HepG2 (cell line): ENCODE data around the gene KLHDC4. TPM values are rescaled to one million over a fixed set of nuclear protein-coding genes. Genes with fewer than 3 reads are reported as not detected.

Source experiments
- ATAC-seq: fragments of 200-7000 bp; cut with Tn5 transposase; 3 replicates; pipeline ENCODE4 v1.9.1; 2020; ENCODE audit warnings: mild to moderate bottlenecking, moderate library complexity
- BruUV-seq: library from RNA; stranded (reverse); fragments of 400-500 nt; replicated peaks from 2 replicates; lab custom pipeline; 2021; lab: Mats Ljungman, UMichigan
- CTCF ChIA-PET: fragments of 300-600 bp; formaldehyde crosslinking; extraction: SDS; loops from one replicate; lab custom pipeline; 2021; ENCODE audit warnings: low total read pairs, inconsistent platforms, low intra/inter-chr PET ratio; lab: Yijun Ruan, JAX
- POLR2A ChIA-PET: fragments of 350-600 bp; sonication (Branson Sonifier 250); formaldehyde crosslinking; loops from one replicate; lab custom pipeline; 2020; ENCODE audit warnings: antibody characterized with exemption, inconsistent platforms; lab: Yijun Ruan, JAX
- DNase-seq: peaks from one replicate; pipeline ENCODE4 v3.0.0-alpha.2; 2015; ENCODE audit warnings: low spot score
- FAIRE-seq: peaks from 3 replicates; lab custom pipeline; 2011; peaks lifted over from hg19 to GRCh38; lab: Jason Lieb, UNC
- H2AFZ ChIP-seq: one replicate; pipeline ENCODE4 v1.6.1; 2011; ENCODE audit warnings: low read length, inconsistent platforms
- H3K27ac ChIP-seq: fragments of 300-600 bp; 3 replicates; pipeline ENCODE4 v1.8.0; 2011; ENCODE audit warnings: mixed run types, mild to moderate bottlenecking, mixed read lengths, low read length, inconsistent platforms; ENCODE audit not compliant: insufficient read depth; ENCODE audit errors: extremely low read length
- H3K27me3 ChIP-seq, 2 experiments: fragments of 200-600 bp in 1 of 2; 2 replicates in 1 of 2; 3 replicates in 1 of 2; pipeline versions ENCODE4 v1.6.0 to v1.8.0; 2011; ENCODE audit warnings: low read length in 2 of 2, mild to moderate bottlenecking in 2 of 2, moderate library complexity in 2 of 2, inconsistent platforms in 1 of 2; ENCODE audit not compliant: insufficient read depth in 2 of 2, control insufficient read depth in 1 of 2
- H3K36me3 ChIP-seq, 2 experiments: fragments of 200-600 bp in 1 of 2; replicated peaks in 1 of 2; 2 replicates in 1 of 2; 3 replicates in 1 of 2; pipeline versions ENCODE4 v1.5.1 to v1.8.0; 2011; ENCODE audit warnings: low read length in 2 of 2, inconsistent platforms in 1 of 2; ENCODE audit not compliant: insufficient read depth in 2 of 2, control insufficient read depth in 1 of 2
- H3K4me1 ChIP-seq: 2 replicates; pipeline ENCODE4 v1.5.1; 2012; ENCODE audit warnings: low read length, inconsistent platforms; ENCODE audit not compliant: insufficient read depth
- H3K4me2 ChIP-seq: 2 replicates; pipeline ENCODE4 v1.6.0; 2011; ENCODE audit warnings: low read depth, low read length, inconsistent platforms
- H3K4me3 ChIP-seq, 3 experiments: fragments of 200-600 bp in 1 of 3; sonication (generic), shearing (Covaris generic) in 1 of 3; replicated peaks in 1 of 3; 2 replicates each; pipeline ENCODE4 v1.5.1; 2011 to 2016; ENCODE audit warnings: low read length in 3 of 3, inconsistent platforms in 2 of 3, low read depth in 2 of 3, mild to moderate bottlenecking in 2 of 3, control low read depth in 1 of 3, mixed read lengths in 1 of 3; ENCODE audit not compliant: insufficient read depth in 1 of 3
- H3K79me2 ChIP-seq: one replicate; pipeline ENCODE4 v1.6.1; 2011; ENCODE audit warnings: low read length, inconsistent platforms; ENCODE audit not compliant: insufficient read depth
- H3K9ac ChIP-seq: 2 replicates; pipeline ENCODE4 v1.6.0; 2011; ENCODE audit warnings: mild to moderate bottlenecking, low read depth, low read length, inconsistent platforms; ENCODE audit not compliant: insufficient read depth
- H3K9me3 ChIP-seq: 2 replicates; pipeline ENCODE4 v1.5.1; 2012; ENCODE audit warnings: mild to moderate bottlenecking, low read length
- H4K20me1 ChIP-seq: 2 replicates; pipeline ENCODE4 v1.6.0; 2011; ENCODE audit warnings: inconsistent platforms, mild to moderate bottlenecking, low read length, moderate library complexity; ENCODE audit not compliant: insufficient read depth
- AGO2 ChIP-seq: fragments of 200-400 bp; formaldehyde crosslinking; optimal IDR thresholded peaks from 2 replicates; pipeline ENCODE3; 2017; ENCODE audit warnings: mild to moderate bottlenecking, low read depth, low read length, moderate library complexity
- ISX ChIP-seq: sonication (generic); formaldehyde crosslinking; conservative IDR thresholded peaks from 2 replicates; pipeline ENCODE4 v1.5.0; 2020; ENCODE audit warnings: missing genetic modification reagents
- ZNF687 ChIP-seq: sonication (generic); formaldehyde crosslinking; IDR thresholded peaks from 2 replicates; pipeline ENCODE4 v1.5.1; 2020; ENCODE audit warnings: mild to moderate bottlenecking, missing genetic modification reagents, moderate library complexity
- WGBS: methylation state at CpG from one replicate; pipeline ENCODE4 v1.1.6; 2017; ENCODE audit warnings: low lambda C conversion rate; 5-methylcytosine and 5-hydroxymethylcytosine counted together
- in situ Hi-C: cut with HindIII; loops from 2 replicates; pipeline ENCODE4 v1.10.0; 2017; ENCODE audit warnings: low pct_unique_long_range_greater_than_20kb; ENCODE audit not compliant: extremely low pct_ligation_motif_present
- intact Hi-C: fragments of 100-400 bp; cut with micrococcal nuclease; formaldehyde crosslinking; loops from one replicate; pipeline ENCODE4 v1.10.0; 2022; ENCODE audit not compliant: unreplicated experiment
- polyA plus RNA-seq, 8 experiments: library from polyadenylated mRNA; depleted of rRNA in 3 of 8; stranded (reverse) in 7 of 8; unstranded in 1 of 8; fragments of >200 nt; fragmentation: Illumina TruSeq in 4 of 8; extraction: Trizol in 4 of 8; gene quantifications; 2 replicates each; pipeline versions ENCODE4 v1.2.1 to v1.2.3, GENCODE V29; 2011 to 2016; ENCODE audit warnings: low read depth in 4 of 8, missing spikeins in 1 of 8, mixed read lengths in 1 of 8; ENCODE audit not compliant: insufficient read depth in 1 of 8
- total RNA-seq, 5 experiments: library from RNA; depleted of rRNA; stranded (reverse); fragments of >200 nt; fragmentation: Illumina TruSeq; extraction: Trizol; gene quantifications; 2 replicates each; pipeline ENCODE4 v1.2.3, GENCODE V29; 2016; ENCODE audit warnings: low read depth in 1 of 5

The KLHDC4 gene
- total and polyA plus RNA-seq, 2 of the 13 experiments (the other 11 are each of a cell fraction or from before 2014, with no cell fraction given) = 18.7 to 31.8 TPM

- Histone ChIP-seq H3K9ac (no peak overlapping the region), H2AFZ (no peak overlapping the region), H3K4me3 (no peak overlapping the region), H3K36me3 (no peaks in the 10 kb centered on the region), H3K27me3 (peaks cover 21 to 94% of the 10 kb centered on the region in 2 experiments), H3K4me1 (no peaks in the 10 kb centered on the region), H3K27ac (no peak overlapping the region), H4K20me1 (peaks cover 9% of the 10 kb centered on the region; the same call in 1 of the 2 replicates), H3K79me2 (no peaks in the 10 kb centered on the region), H3K9me3 (no peaks in the 10 kb centered on the region), H3K4me2 (no peak overlapping the region)
- no peak; the same call in 1 of the 3 replicates for ATAC-seq
- WGBS = 22% methylated on average over 11 of the region's 31 CpGs
- 0 out of 2 replicates have a peak, but pooled peaks have one; percentile 7 for TF ChIP-seq ZNF687
- no peak for TF ChIP-seq ISX (CRISPR knock-in tag)
- TF ChIP-seq AGO2 = peak; percentile 23
- BruUV-seq = no TSS peak
- FAIRE-seq = no peak
- CTCF ChIA-PET = no interaction called here
- intact Hi-C loops = no loop called here
- in situ Hi-C loops = no loop called here
- no peak for DNase-seq
- POLR2A ChIA-PET = no interaction called here
These were observed 78.5 kb downstream of the KLHDC4 start for GRCh38 chr16:87687126-87687910.
